K562 (cell line): ENCODE data around the gene CEND1. TPM values are rescaled to one million over a fixed set of nuclear protein-coding genes. Genes with fewer than 3 reads are reported as not detected.

ENCODE experiments used
- DPF2 ChIP-seq: fragments of 450-650 bp; IDR thresholded peaks from 2 replicates; pipeline ENCODE4 v1.6.1; 2016
- ELF4 ChIP-seq: fragments of 450-650 bp; formaldehyde crosslinking; IDR thresholded peaks from 2 replicates; pipeline ENCODE4 v1.4.0; 2022; ENCODE audit warnings: missing genetic modification characterization
- EWSR1 ChIP-seq: fragments of 450-650 bp; IDR thresholded peaks from 2 replicates; pipeline ENCODE4 v1.6.1; 2018; ENCODE audit warnings: borderline replicate concordance, mild to moderate bottlenecking, low read depth, moderate library complexity; ENCODE audit not compliant: partially characterized antibody
- HBP1 ChIP-seq: fragments of 450-650 bp; formaldehyde crosslinking; IDR thresholded peaks from 2 replicates; pipeline ENCODE4 v1.4.0; 2022; ENCODE audit warnings: missing genetic modification characterization
- HIVEP1 ChIP-seq: fragments of 250-450 bp; sonication (Bioruptor Pico); IDR thresholded peaks from 2 replicates; pipeline ENCODE4 v1.4.0; 2020; ENCODE audit warnings: mild to moderate bottlenecking
- HMG20A ChIP-seq: fragments of 450-650 bp; formaldehyde crosslinking; conservative IDR thresholded peaks from 2 replicates; pipeline ENCODE4 v1.4.0; 2020; ENCODE audit warnings: mild to moderate bottlenecking, mixed read lengths
- MYC ChIP-seq, 2 experiments: fragments of 250-450 bp in 1 of 2; sonication (Bioruptor Pico) in 1 of 2; IDR thresholded peaks; 2 replicates each; pipeline versions ENCODE4 v1.5.1 to v1.6.1; 2012 to 2021; ENCODE audit warnings: low read depth in 2 of 2, borderline replicate concordance in 1 of 2, improper control_type of control experiment in 1 of 2, low read length in 1 of 2, mild to moderate bottlenecking in 1 of 2, moderate library complexity in 1 of 2
- NFXL1 ChIP-seq: fragments of 450-650 bp; formaldehyde crosslinking; IDR thresholded peaks from 2 replicates; pipeline ENCODE4 v1.4.0; 2021; ENCODE audit warnings: mild to moderate bottlenecking
- NFYB ChIP-seq: IDR thresholded peaks from 2 replicates; pipeline ENCODE4 v1.6.1; 2011; ENCODE audit warnings: mild to moderate bottlenecking, moderate library complexity; ENCODE audit not compliant: insufficient read length; ENCODE audit errors: extremely low read depth
- RBFOX2 ChIP-seq: fragments of 200-400 bp; formaldehyde crosslinking; IDR thresholded peaks from 2 replicates; pipeline ENCODE4 v1.6.1; 2017; ENCODE audit warnings: low read depth, mild to moderate bottlenecking, low read length, moderate library complexity
- SAFB ChIP-seq: fragments of 200-400 bp; formaldehyde crosslinking; IDR thresholded peaks from 2 replicates; pipeline ENCODE4 v1.6.1; 2017; ENCODE audit warnings: low read depth, low read length, borderline replicate concordance
- SMAD2 ChIP-seq: fragments of 150-350 bp; IDR thresholded peaks from 2 replicates; pipeline ENCODE4 v1.6.1; 2014; ENCODE audit warnings: low read depth, mild to moderate bottlenecking, low read length
- TARDBP ChIP-seq: fragments of 450-650 bp; IDR thresholded peaks from 2 replicates; pipeline ENCODE4 v1.6.1; 2016
- TCF7 ChIP-seq: sonication (generic); IDR thresholded peaks from 2 replicates; pipeline ENCODE4 v1.6.1; 2016; ENCODE audit warnings: antibody characterized with exemption, borderline replicate concordance
- TEAD2 ChIP-seq: fragments of 450-650 bp; IDR thresholded peaks from 2 replicates; pipeline ENCODE4 v1.6.1; 2016; ENCODE audit warnings: missing genetic modification characterization, control low read depth, missing compliant biosample characterization
- TRIM28 ChIP-seq: fragments of 450-650 bp; IDR thresholded peaks from 2 replicates; pipeline ENCODE4 v1.6.1; 2017
- ZBTB12 ChIP-seq: fragments of 250-450 bp; sonication (Bioruptor Pico); IDR thresholded peaks from 2 replicates; pipeline ENCODE4 v1.4.0; 2020
- ZBTB34 ChIP-seq: fragments of 250-450 bp; sonication (Bioruptor Pico); IDR thresholded peaks from 2 replicates; pipeline ENCODE4 v1.8.0; 2021; ENCODE audit warnings: mild to moderate bottlenecking, moderate library complexity
- ZNF277 ChIP-seq: fragments of 250-450 bp; sonication (Bioruptor Pico); IDR thresholded peaks from 2 replicates; pipeline ENCODE4 v1.8.0; 2022; ENCODE audit warnings: inconsistent platforms, mild to moderate bottlenecking, moderate library complexity, borderline replicate concordance
- ZNF583 ChIP-seq: fragments of 250-450 bp; sonication (Bioruptor Pico); IDR thresholded peaks from 2 replicates; pipeline ENCODE4 v1.4.0; 2020
- ZNF79 ChIP-seq: fragments of 250-450 bp; sonication (Bioruptor Pico); IDR thresholded peaks from 2 replicates; pipeline ENCODE4 v1.4.0; 2020; ENCODE audit warnings: low read depth, mild to moderate bottlenecking, moderate library complexity
- polyA plus RNA-seq, 8 experiments: library from polyadenylated mRNA; depleted of rRNA in 4 of 8; stranded (reverse) in 5 of 8; unstranded in 3 of 8; fragments of >200 nt; fragmentation: Nextera tagmentation in 2 of 8; fragmentation: Illumina TruSeq in 1 of 8; extraction: Ambion mirVana in 2 of 8; extraction: Trizol in 1 of 8; gene quantifications; 2 replicates each; pipeline versions ENCODE4 v1.2.1 to v1.2.3, GENCODE V29; 2011 to 2014; ENCODE audit warnings: inconsistent platforms in 1 of 8, missing spikeins in 1 of 8
- total RNA-seq, 7 experiments: library from RNA; depleted of rRNA in 6 of 7; stranded (reverse); fragments of >200 nt in 6 of 7; fragmentation: Illumina TruSeq in 2 of 7; extraction: Trizol in 2 of 7; gene quantifications; 2 replicates each; pipeline versions ENCODE4 v1.2.1 to v1.2.3, GENCODE V29; 2011 to 2021; ENCODE audit warnings: low replicate concordance in 1 of 7

CEND1 gene
- total and polyA plus RNA-seq, 9 of the 15 experiments (the other 6 are each of a cell fraction or from before 2014, with no cell fraction given) = 0.13 to 0.18 (median 0.16) TPM; not detected in 6

GRCh38 chr11:819129-819931, 29.4 kb upstream of the CEND1 start (continued):
- TF ChIP-seq EWSR1 = no peak
- no peak for TF ChIP-seq ZNF583
- TF ChIP-seq HBP1 (CRISPR knock-in tag) = no peak
- peak; percentile 88 for TF ChIP-seq SAFB
- no peak for TF ChIP-seq ZNF79 (CRISPR knock-in tag)
- TF ChIP-seq TRIM28 = no peak
- no peak for TF ChIP-seq ZBTB34
- TF ChIP-seq NFYB = peak; percentile 53
- no peak for TF ChIP-seq ZBTB12 (CRISPR knock-in tag)
- TF ChIP-seq NFXL1 (CRISPR knock-in tag) = no peak
- TF ChIP-seq RBFOX2 = peak; percentile 91
- TF ChIP-seq MYC (IDR thresholded peaks at IDR 0.05; ENCODE audit: low read depth, low read length) = peak; percentile 70; the same call in 1 of the 2 replicates
- no peak for TF ChIP-seq MYC (CRISPR knock-in tag; IDR thresholded peaks at IDR 0.05; ENCODE audit: borderline replicate concordance, low read depth)
- TF ChIP-seq ELF4 = no peak
- no peak for TF ChIP-seq HIVEP1
- no peak for TF ChIP-seq HMG20A (CRISPR knock-in tag)
- TF ChIP-seq ZNF277 (CRISPR knock-in tag) = no peak
- no peak for TF ChIP-seq TEAD2 (tag)
- TF ChIP-seq TCF7 = peak; percentile 56; the same call in 1 of the 2 replicates
- no peak for TF ChIP-seq SMAD2
- TF ChIP-seq DPF2 = no peak
- TF ChIP-seq TARDBP = no peak
